HG03039 (cell line): ENCODE results near the gene GHITM.
"Not testable (repeated sequence)": the region's sequence is repeated elsewhere in the genome, so short reads cannot be mapped to it uniquely, and the experiment has no call there.

Source experiments
- ATAC-seq: cut with Tn5 transposase; IDR thresholded peaks from one replicate; pipeline ENCODE4 v1.9.1; 2021; ENCODE audit warnings: mild to moderate bottlenecking, moderate library complexity; ENCODE audit not compliant: unreplicated experiment

The GHITM gene

DNA sequence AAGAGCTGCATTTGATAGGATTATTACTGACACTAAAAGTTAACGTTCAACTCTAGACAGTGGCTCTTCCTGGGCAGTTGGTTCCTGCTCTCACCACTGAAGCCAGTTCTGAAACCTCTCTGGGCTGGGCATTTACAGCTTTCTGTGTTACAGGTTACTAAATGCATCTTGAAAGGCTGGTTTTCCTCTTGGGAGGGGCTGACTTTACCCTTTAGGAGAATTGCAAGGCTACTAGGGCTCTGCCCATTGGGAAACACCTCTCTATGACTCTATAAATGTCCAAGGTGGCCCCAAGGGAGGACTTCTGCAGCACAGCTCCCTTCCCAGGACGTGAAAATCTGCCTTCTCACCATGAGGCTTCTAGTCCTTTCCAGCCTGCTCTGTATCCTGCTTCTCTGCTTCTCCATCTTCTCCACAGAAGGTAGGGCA lies 34.2 kb downstream of the GHITM start, which contains the start of gene GPR15LG:
TSS of gene GPR15LG (plus strand) at position 301 of the 429 bp plus-strand sequence. CDS start at position 352, 51 bp downstream.
- no peak for ATAC-seq

- ATAC-seq, result no peak
Measured at GRCh38 chr10:84175436-84175835, 36.1 kb downstream of the GHITM start.

DNA sequence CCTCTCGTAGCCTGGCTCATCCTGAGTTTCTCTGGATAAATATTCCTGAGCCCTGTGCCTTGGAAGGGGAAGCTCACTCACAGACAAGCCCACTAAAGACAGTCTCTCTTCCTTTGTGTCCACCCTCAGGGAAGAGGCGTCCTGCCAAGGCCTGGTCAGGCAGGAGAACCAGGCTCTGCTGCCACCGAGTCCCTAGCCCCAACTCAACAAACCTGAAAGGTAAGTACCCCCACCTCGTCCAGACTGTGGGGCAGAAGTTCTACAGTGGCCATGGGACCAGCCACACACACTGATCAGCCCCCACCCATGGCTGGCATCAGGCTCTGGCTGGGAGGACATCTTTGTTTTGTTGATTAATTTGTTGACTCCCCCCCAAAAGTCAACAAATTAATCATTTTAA lies 37.0 kb downstream of the GHITM start:
- no peak for ATAC-seq

- no peak for ATAC-seq
Measured at GRCh38 chr10:84176836-84177474, 37.6 kb downstream of the GHITM start.

DNA sequence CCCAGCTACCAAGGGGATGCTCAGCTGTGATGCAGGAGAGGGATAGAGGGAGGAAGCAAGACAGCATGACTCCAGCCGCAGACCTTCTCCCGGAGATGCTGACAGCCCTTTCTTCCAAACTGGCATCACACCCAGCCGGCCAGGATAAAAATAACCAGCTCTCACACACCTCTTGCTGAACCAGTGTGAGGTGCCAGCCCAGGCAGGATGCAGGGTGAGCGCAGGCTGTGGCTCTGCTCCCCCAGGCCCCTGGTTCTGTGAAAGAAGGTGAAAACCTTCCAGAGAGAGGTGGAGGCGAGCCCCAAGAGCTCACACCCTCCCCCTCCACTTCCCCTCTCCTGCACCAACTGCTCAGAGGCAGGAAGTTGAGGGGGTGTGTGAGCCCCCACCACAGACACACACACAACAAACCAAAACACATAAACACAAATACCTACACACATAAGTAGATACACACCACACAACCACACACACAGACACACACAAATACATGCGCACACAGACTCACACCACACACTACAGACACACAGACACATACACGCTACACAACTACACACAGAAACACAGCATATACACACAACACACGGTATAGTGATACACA lies 38.3 kb downstream of the GHITM start:
- ATAC-seq, result no peak

GRCh38 chr10:84178160-84178609 lies 38.9 kb downstream of the GHITM start:
- no peak for ATAC-seq

- ATAC-seq, result peak; percentile 85
Measured at GRCh38 chr10:84179059-84179710, 39.9 kb downstream of the GHITM start.

DNA sequence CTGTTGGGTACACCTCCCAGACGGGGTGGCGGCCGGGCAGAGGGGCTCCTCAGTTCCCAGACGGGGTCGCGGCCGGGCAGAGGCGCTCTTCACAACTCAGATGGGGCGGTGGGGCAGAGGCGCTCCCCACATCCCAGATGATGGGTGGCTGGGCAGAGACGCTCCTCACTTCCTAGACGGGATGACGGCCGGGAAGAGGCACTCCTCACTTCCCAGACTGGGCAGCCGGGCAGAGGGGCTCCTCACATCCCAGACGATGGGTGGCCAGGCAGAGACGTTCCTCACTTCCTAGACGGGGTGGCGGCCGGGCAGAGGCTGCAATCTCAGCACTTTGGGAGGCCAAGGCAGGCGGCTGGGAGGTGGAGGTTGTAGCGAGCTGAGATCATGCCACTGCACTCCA lies 41.1 kb downstream of the GHITM start:
- not testable (repeated sequence) for ATAC-seq

GRCh38 chr10:84181631-84182030 lies 42.3 kb downstream of the GHITM start:
- ATAC-seq, result no peak

DNA sequence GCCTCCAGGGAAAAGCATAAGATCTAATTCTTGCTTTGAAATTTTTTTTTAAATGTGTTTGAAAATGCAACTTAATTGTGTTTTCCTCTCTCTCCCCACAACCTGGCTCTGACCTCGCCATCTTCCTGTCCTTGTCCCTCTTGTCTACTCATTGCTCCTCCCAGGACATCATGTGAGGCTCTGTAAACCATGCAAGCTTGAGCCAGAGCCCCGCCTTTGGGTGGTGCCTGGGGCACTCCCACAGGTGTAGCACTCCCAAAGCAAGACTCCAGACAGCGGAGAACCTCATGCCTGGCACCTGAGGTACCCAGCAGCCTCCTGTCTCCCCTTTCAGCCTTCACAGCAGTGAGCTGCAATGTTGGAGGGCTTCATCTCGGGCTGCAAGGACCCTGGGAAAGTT lies 45.2 kb downstream of the GHITM start:
- no peak for ATAC-seq

DNA sequence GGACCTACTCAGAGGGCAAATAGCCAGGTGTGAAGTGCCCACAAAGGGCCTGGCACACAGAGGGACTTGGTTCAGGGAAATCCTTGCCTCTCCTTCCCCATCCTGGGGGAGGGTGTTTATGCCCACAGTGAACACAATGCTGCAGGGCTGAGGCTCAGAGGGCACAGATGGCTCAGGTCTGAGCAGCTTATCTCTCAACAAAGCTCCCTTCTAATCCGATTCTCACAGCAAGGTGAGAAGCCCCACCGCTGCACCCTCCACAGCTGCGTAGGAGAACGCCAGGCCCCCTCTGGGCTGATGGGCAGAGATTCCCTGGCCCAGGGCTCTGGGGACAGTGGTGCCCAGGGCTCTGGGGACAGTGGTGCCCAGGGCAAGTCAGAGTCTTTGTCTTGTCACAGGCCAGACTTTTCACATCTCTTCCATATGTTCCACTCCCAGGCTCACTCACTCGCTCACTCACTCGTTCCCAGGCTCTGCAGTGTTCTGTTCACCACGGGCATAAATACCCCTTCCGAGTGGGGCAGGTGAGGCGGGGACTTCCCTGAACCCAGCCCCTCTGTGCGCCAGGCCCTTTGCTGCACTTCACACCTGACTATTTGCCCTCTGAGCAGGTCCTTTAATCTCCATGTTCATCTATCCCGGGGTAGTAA lies 46.3 kb downstream of the GHITM start:
- ATAC-seq, result no peak

DNA sequence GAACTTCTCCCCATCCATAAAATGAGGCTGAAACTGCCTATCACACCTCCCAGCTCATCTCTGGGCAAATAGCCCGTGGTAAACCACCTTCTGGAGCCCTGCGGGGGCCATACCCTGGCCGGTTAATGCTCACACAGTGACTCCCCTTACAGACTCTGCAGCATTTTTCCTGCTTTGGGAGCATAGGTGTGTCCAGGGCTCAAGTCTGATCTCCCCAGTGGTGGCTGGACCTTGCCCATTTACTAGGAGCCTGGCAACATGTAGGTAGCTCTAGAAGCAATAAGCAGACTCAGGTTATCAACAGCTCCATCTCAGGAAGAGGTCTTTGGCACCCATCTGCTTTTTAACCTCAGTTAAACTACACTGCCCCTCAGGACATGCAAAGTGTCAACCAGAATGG lies 49.5 kb downstream of the GHITM start:
- ATAC-seq, result no peak

- ATAC-seq, result no peak
Measured at GRCh38 chr10:84190621-84191020, 51.3 kb downstream of the GHITM start.

DNA sequence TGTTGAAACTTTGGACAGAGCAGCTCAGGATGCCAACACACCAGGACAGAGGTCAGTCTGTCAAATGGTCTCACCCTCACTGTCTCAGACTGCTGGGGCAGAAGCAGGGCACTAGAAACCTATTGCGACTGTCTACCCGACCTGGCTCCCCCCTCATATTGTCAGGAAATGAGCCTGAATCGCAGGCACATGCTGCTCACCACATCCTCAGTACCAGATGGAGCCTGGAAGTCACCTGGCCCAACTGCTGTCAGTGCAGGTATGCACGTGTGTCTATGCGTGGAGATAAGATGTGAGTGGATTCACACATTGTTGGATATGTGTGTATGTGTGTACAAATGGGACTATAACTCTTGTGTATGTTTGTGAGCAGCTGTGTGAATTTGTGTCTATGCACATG lies 51.8 kb downstream of the GHITM start:
- no peak for ATAC-seq

DNA sequence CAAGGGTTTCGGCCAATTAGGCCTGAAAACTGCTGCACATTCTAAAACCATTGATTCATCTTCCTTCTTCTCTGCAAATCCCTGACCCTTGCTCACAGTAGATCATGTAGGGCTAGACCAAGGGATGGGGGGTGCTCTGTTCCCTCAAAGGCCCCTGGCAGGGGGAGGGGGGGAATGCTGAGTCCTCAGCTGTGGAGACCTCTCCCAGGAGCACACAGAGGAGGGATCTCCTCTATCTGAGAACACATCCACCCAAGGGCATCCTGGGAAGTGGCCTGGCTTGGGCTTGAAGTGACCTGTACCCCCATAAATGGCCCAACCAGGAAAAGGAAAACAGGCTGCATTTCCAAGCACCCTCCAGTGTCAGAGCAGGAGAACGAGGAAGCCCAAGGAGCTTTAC lies 54.0 kb downstream of the GHITM start:
- ATAC-seq, result no peak

- ATAC-seq, result no peak
Measured at GRCh38 chr10:84193846-84194423, 54.6 kb downstream of the GHITM start.

- peak; percentile 74 for ATAC-seq
Measured at GRCh38 chr10:84194424-84195043, 55.2 kb downstream of the GHITM start, which contains the start of gene CDHR1. Gene CDHR1 (plus strand): TSS chr10:84194537. CDS start chr10:84194761, 224 bp downstream.

GRCh38 chr10:84195044-84195830 lies 55.9 kb downstream of the GHITM start:
- ATAC-seq, result no peak

DNA sequence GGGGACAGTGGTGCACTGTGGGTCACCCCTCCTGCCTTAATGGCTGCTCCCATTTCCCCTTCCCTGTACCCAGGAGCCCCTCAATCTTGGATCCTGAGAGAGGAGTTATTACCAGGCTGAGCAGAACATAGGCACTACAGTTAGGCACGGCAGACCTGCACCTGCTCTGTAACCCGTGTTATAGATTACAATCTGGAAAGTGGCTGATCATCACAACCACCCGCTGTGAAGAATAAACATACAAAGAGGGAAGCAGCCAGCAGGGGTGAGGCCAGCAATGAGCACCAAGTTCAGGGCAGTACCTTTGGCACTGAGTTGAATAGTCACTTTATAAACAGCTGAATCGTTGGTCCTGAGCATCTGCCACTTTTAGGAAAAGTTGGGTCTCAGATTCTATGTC lies 56.8 kb downstream of the GHITM start:
- ATAC-seq, result no peak

- no peak for ATAC-seq
Measured at GRCh38 chr10:84196941-84197340, 57.6 kb downstream of the GHITM start.
